Heart left ventricle (tissue), 16 donors: ENCODE results near the gene TWF1. TPM values are rescaled to one million over a fixed set of nuclear protein-coding genes. Genes with fewer than 3 reads are reported as not detected.
A peak's percentile ranks its signal among the peaks of the same experiment; 100 is the strongest.

Experiments
- ATAC-seq, 4 donors: fragments of 200-7000 bp; cut with Tn5 transposase; one replicate each; pipeline ENCODE4 v1.9.1; 2020 to 2022; ENCODE audit warnings: moderate library complexity in 4 of 4, mild to moderate bottlenecking in 3 of 4, moderate number of reproducible peaks in 1 of 4
- DNase-seq, 5 donors: peaks; one replicate each; pipeline ENCODE4 v3.0.0-alpha.2; 2020
- H3K27ac ChIP-seq, 12 donors: fragments of 200-600 bp; sonication (generic) in 4 of 12; one replicate each; pipeline versions ENCODE4 v1.5.0 to v1.8.0; 2016 to 2022; ENCODE audit warnings: mild to moderate bottlenecking in 2 of 12
- H3K27me3 ChIP-seq, 9 donors: fragments of 200-600 bp; sonication (generic) in 2 of 9; one replicate each; pipeline versions ENCODE4 v1.5.1 to v1.8.0; 2016 to 2022; ENCODE audit warnings: mild to moderate bottlenecking in 3 of 9
- H3K36me3 ChIP-seq, 9 donors: fragments of 200-600 bp; sonication (generic) in 2 of 9; one replicate each; pipeline versions ENCODE4 v1.5.0 to v1.8.0; 2018 to 2022; ENCODE audit warnings: mild to moderate bottlenecking in 2 of 9
- H3K4me1 ChIP-seq, 12 donors: fragments of 200-600 bp; sonication (generic) in 4 of 12; one replicate each; pipeline versions ENCODE4 v1.5.0 to v1.8.0; 2016 to 2022; ENCODE audit warnings: mild to moderate bottlenecking in 3 of 12
- H3K4me3 ChIP-seq, 12 donors: fragments of 200-600 bp; sonication (generic) in 4 of 12; one replicate each; pipeline versions ENCODE4 v1.5.0 to v1.8.0; 2017 to 2022; ENCODE audit warnings: mild to moderate bottlenecking in 9 of 12, moderate library complexity in 4 of 12
- H3K9me3 ChIP-seq, 12 donors: fragments of 200-600 bp; sonication (generic) in 4 of 12; one replicate each; pipeline versions ENCODE4 v1.5.0 to v1.8.0; 2016 to 2022; ENCODE audit warnings: mild to moderate bottlenecking in 1 of 12
- CTCF ChIP-seq, 12 donors: fragments of 200-600 bp; sonication (generic) in 4 of 12; IDR thresholded peaks; one replicate each; pipeline versions ENCODE4 v1.5.0 to v1.8.0; 2018 to 2022; ENCODE audit warnings: antibody characterized with exemption in 12 of 12, mild to moderate bottlenecking in 5 of 12
- POLR2A ChIP-seq, 2 donors: fragments of 450-650 bp; IDR thresholded peaks; one replicate each; pipeline ENCODE4 v1.6.1; 2017; ENCODE audit warnings: antibody characterized with exemption in 2 of 2, mild to moderate bottlenecking in 2 of 2, moderate library complexity in 2 of 2
- WGBS, 4 donors: extraction: QIAGEN DNeasy Blood & Tissue Kit in 2 of 4; methylation state at CpG; one replicate each; pipeline versions ENCODE4 v1.1.5 to v1.1.7; 2013 to 2018; 5-methylcytosine and 5-hydroxymethylcytosine counted together
- intact Hi-C, 10 donors: fragments of 100-400 bp; cut with DNase I; formaldehyde crosslinking; loops; one replicate each; pipeline versions ENCODE4 v1.11.1 to v1.14.2; 2022
- polyA plus RNA-seq, 2 donors: library from polyadenylated mRNA; stranded (reverse); fragments of 200-250 nt; gene quantifications; one replicate each; pipeline ENCODE4 v1.2.3, GENCODE V29; 2013
- total RNA-seq, 9 donors: library from RNA; depleted of rRNA in 2 of 9; stranded (reverse); fragments of >200 nt in 2 of 9; fragmentation: NEBNext Ultra II Directional in 3 of 9; extraction: Animal tissue kit (Norgen Biotek cat#: 25700) in 3 of 9; gene quantifications; one replicate each; pipeline versions ENCODE4 v1.1.0 to v1.2.4, GENCODE V29; 2016 to 2023
- donor health status: ischemic (EF 13 %, LVEDD 7.1; RV severe dilation, severe dysfunction).
- donor health status: healthy with polysubstance abuse.
- donor health status: DM: no; HTN: yes; CAD: no.
- donor health status: DM: no; HTN: no; CAD: no.
- donor health status: ischemic (EF 25% LVEDD 6.9; RV normal size, moderate dysfunction).
- donor health status: ischemic (EF 25% LVEDD 5.7; RV mildly dilated, moderate dysfunction).
- donor health status: healthy.
- donor health status: DM: yes; HTN: yes; CAD: no.
- donor health status: ischemic (EF 35%, LVEDD 5.7; RV mildly dilated, moderate dysfunction).
- donor health status: nonischemic (EF 11% LVEDD 7.7; RV severe dilation, severe dysfunction).
- donor health status: DM: yes; HTN: yes; CAD: no.
- donor health status: PGD.
- donor health status: ischemic (EF 29% LVEDD 5.4; RV normal size, mild dysfunction).
- donor health status: nonischemic (EF 23%, LVEDD 6.1; RV moderate dilation, normal function).

TWF1 gene
- total and polyA plus RNA-seq, 11 donors, result 8.3 to 34.6 (median 10.7) TPM

DNA sequence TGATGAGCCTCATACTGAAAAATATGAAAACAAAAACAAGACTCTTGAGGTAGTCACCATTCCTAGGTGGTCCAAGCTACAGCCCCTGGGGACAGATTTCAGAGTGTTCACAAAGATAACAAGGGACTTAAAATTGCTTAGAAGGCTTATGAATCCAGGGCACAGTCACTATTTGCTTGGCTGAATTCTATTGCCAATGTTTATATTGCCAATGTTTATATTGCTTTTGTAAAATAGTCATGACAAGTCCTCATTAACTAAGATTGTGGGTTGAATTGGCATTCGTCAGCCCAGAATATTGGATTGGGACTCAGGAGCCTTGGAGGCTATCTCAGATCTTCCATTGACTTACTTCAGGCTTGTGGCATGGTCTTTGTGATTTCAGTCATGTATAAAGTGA lies 36.1 kb upstream of the TWF1 start:
- Histone ChIP-seq H3K27ac (no peak overlapping the region), H3K9me3 (no peaks in the 10 kb centered on the region), H3K27me3 (no peaks in the 10 kb centered on the region), H3K4me1 (peaks cover 0 to 2% (median under 1%) of the 10 kb centered on the region in 12 donors), H3K4me3 (no peak overlapping the region), H3K36me3 (peaks cover 0 to 16% (median 4%) of the 10 kb centered on the region in 9 donors)
- ATAC-seq (no peak), DNase-seq (no peak)
- no peak for TF ChIP-seq POLR2A (IDR thresholded peaks at IDR 0.05)
- TF ChIP-seq CTCF (IDR thresholded peaks at IDR 0.05), result no peak
- 95 to 100% (median 98%) methylated on average over 1 of the region's 1 CpG for WGBS, 4 donors
- intact Hi-C loops, result no loop called here

GRCh38 chr12:43841253-43841652 lies 35.1 kb upstream of the TWF1 start:
- Histone ChIP-seq H3K27ac (no peak overlapping the region), H3K4me1 (peaks cover 0 to 10% (median 7%) of the 10 kb centered on the region in 12 donors), H3K27me3 (no peaks in the 10 kb centered on the region), H3K9me3 (no peaks in the 10 kb centered on the region), H3K4me3 (no peak overlapping the region), H3K36me3 (peaks cover 0 to 11% (median 4%) of the 10 kb centered on the region in 9 donors)
- DNase-seq, result no peak
- no peak for ATAC-seq
- 75 to 96% (median 82%) methylated on average over 3 of the region's 3 CpGs for WGBS, 4 donors
- intact Hi-C loops, result no loop called here
- no peak for TF ChIP-seq POLR2A (IDR thresholded peaks at IDR 0.05)
- TF ChIP-seq CTCF (IDR thresholded peaks at IDR 0.05), result no peak

- no peaks in the 10 kb centered on the region for H3K9me3 ChIP-seq
- 93 to 95% (median 94%) methylated on average over 4 of the region's 4 CpGs for WGBS, 4 donors
- no peak overlapping the region for H3K27ac ChIP-seq
- intact Hi-C loops, result no loop called here
- H3K27me3 ChIP-seq, result no peaks in the 10 kb centered on the region
- peaks cover 0 to 6% (median 0%) of the 10 kb centered on the region in 9 donors for H3K36me3 ChIP-seq
- peaks cover 0 to 11% (median 9%) of the 10 kb centered on the region in 12 donors for H3K4me1 ChIP-seq
- H3K4me3 ChIP-seq, result no peak overlapping the region
- TF ChIP-seq CTCF (IDR thresholded peaks at IDR 0.05), result no peak
- TF ChIP-seq POLR2A (IDR thresholded peaks at IDR 0.05), result no peak
- no peak for ATAC-seq
- DNase-seq, result no peak
Observed at GRCh38 chr12:43840338-43840737, 34.2 kb upstream of the TWF1 start.

GRCh38 chr12:43836475-43836989 lies 30.4 kb upstream of the TWF1 start:
- peak in 2 of 4 donors; percentile 52 to 60 for ATAC-seq
- intact Hi-C loops, result loop anchor here in 3 of 10 donors (1.0 to 2.0 kb wide), 3 partner anchors 30 to 32 kb away; partner anchors contain the start of gene TWF1 (in 2 of the 3)
- 1 to 2% (median 1%) methylated on average over 8 of the region's 8 CpGs for WGBS, 4 donors

More at GRCh38 chr12:43836475-43836989, 30.4 kb upstream of the TWF1 start:
- DNase-seq, result peak in 1 of 5 donors; percentile 10
- Histone ChIP-seq H3K4me3 (peak overlapping the region; percentile 44 to 95 (median 76)), H3K27me3 (no peaks in the 10 kb centered on the region), H3K9me3 (no peaks in the 10 kb centered on the region), H3K4me1 (peaks cover 0 to 23% (median 15%) of the 10 kb centered on the region in 12 donors), H3K27ac (peak overlapping the region; percentile 88 to 99 (median 96)), H3K36me3 (no peaks in the 10 kb centered on the region)
- no peak for TF ChIP-seq CTCF (IDR thresholded peaks at IDR 0.05)
- TF ChIP-seq POLR2A (IDR thresholded peaks at IDR 0.05), result no peak
